Prostate gland (tissue), 2 donors: ENCODE data around the gene CD8B2. TPM values are rescaled to one million over a fixed set of nuclear protein-coding genes. Genes with fewer than 3 reads are reported as not detected.
"Not testable (repeated sequence)": the region's sequence is repeated elsewhere in the genome, so short reads cannot be mapped to it uniquely, and the experiment has no call there.

Experiments used
- DNase-seq: peaks from one replicate; pipeline ENCODE4 v3.0.0-alpha.2; 2019; ENCODE audit warnings: low spot score
- H3K27ac ChIP-seq, 2 donors: fragments of 200-600 bp; sonication (generic); 2 replicates each; pipeline ENCODE4 v1.5.1; 2017 to 2019
- H3K27me3 ChIP-seq: fragments of 200-600 bp; sonication (generic); replicated peaks from 2 replicates; pipeline ENCODE4 v1.5.1; 2019; ENCODE audit not compliant: insufficient read depth
- H3K36me3 ChIP-seq, 2 donors: fragments of 200-600 bp; sonication (generic); 1 replicate in 1 of 2; 2 replicates in 1 of 2; pipeline versions ENCODE4 v1.5.1 to v1.8.1; 2017 to 2019
- H3K4me1 ChIP-seq: fragments of 200-600 bp; sonication (generic); replicated peaks from 2 replicates; pipeline ENCODE4 v1.5.1; 2019
- H3K4me3 ChIP-seq, 2 donors: fragments of 200-600 bp; sonication (generic); 2 replicates each; pipeline ENCODE4 v1.5.1; 2017 to 2019
- H3K9me3 ChIP-seq: fragments of 200-600 bp; sonication (generic); 2 replicates; pipeline ENCODE4 v1.5.1; 2017
- WGBS: methylation state at CpG from one replicate; pipeline ENCODE4 v1.1.5; 2018; 5-methylcytosine and 5-hydroxymethylcytosine counted together
- intact Hi-C: fragments of 100-400 bp; cut with DNase I; formaldehyde crosslinking; loops from one replicate; pipeline ENCODE4 v1.14.2; 2022
- total RNA-seq, 2 donors: library from RNA; depleted of rRNA; stranded (reverse); fragments of >200 nt; gene quantifications; one replicate each; pipeline ENCODE4 v1.1.0, GENCODE V29; 2016

CD8B2 gene
- total RNA-seq, 2 donors from 2014 or later = 0.55 to 1.2 TPM

DNA sequence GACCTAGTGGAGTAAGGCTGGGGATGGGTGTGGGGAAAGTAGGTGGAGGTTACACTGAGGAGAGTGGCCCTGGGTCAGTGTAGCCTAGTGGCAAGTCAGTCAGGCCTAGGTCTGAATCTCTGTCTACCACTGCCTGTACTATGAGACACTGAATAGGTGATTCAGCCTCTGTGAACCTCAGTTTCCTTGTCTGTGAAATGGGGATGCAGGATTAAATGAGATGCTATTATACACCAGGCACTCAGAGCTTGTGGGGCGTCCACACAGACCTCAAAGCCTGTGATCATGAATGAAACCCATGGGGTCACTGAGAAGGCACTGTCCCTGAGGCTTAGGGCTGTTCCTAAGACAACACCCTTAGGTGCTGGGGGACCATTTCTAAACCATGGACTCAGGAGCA is 11.4 kb downstream of the CD8B2 start:
- H3K4me3 ChIP-seq, H3K36me3 ChIP-seq, H3K27ac ChIP-seq, intact Hi-C loops, DNase-seq, H3K4me1 ChIP-seq, H3K27me3 ChIP-seq, H3K9me3 ChIP-seq: not testable (repeated sequence)
- 100% methylated on average over 1 of the region's 1 CpG for WGBS

DNA sequence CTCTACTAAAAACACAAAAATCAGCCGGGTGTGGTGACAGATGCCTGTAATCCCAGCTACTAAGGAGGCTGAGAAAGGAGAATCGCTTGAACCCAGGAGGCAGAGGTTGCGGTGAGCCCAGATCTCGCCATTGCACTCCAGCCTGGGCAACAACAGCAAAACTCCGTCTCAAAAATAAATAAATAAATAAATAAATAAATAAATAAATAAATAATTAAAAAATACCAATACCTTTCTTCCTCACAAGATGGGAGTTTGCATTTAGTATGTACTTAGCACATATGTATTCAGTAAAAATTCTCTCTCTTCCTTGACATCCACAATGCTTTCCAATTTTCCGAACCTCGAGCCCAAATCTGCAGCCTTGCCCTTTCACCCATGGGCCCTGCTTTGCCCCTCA is 13.2 kb downstream of the CD8B2 start:
- H3K27me3 ChIP-seq, H3K4me3 ChIP-seq, intact Hi-C loops, H3K36me3 ChIP-seq, DNase-seq, H3K4me1 ChIP-seq, H3K9me3 ChIP-seq, H3K27ac ChIP-seq: not testable (repeated sequence)
- WGBS = 82% methylated on average over 7 of the region's 7 CpGs

DNA sequence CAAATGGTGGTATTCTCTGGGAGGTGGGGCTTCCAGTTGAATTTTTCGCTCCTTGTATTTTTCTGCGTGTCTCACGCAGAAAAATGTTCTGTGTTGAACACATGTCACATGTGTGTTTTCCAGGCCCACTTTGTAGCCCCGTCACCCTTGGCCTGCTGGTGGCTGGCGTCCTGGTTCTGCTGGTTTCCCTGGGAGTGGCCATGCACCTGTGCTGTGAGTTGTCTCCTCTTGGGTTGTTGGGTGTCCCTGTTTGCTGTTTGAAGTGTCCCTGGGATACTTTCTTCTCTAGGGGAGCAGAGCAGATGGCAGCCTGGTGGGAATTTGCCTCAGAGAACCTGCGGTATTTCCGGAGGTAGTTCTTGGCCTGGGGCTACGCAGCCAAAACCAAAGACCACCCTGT is 15.2 kb downstream of the CD8B2 start:
- H3K36me3 ChIP-seq, H3K4me3 ChIP-seq, intact Hi-C loops, H3K4me1 ChIP-seq, H3K27me3 ChIP-seq, H3K9me3 ChIP-seq, DNase-seq, H3K27ac ChIP-seq: not testable (repeated sequence)
- 90% methylated on average over 7 of the region's 8 CpGs for WGBS

- WGBS = 93% methylated on average over 10 of the region's 11 CpGs
- H3K36me3 ChIP-seq, H3K4me3 ChIP-seq, H3K27ac ChIP-seq, H3K4me1 ChIP-seq, DNase-seq, H3K9me3 ChIP-seq, intact Hi-C loops, H3K27me3 ChIP-seq: not testable (repeated sequence)
Measured at GRCh38 chr2:106504192-106504591, 17.0 kb downstream of the CD8B2 start.

GRCh38 chr2:106504787-106505186 is 17.6 kb downstream of the CD8B2 start:
- 90% methylated on average over 4 of the region's 4 CpGs for WGBS
- H3K4me1 ChIP-seq, H3K9me3 ChIP-seq, H3K27ac ChIP-seq, H3K36me3 ChIP-seq, H3K4me3 ChIP-seq, DNase-seq, H3K27me3 ChIP-seq, intact Hi-C loops: not testable (repeated sequence)

DNA sequence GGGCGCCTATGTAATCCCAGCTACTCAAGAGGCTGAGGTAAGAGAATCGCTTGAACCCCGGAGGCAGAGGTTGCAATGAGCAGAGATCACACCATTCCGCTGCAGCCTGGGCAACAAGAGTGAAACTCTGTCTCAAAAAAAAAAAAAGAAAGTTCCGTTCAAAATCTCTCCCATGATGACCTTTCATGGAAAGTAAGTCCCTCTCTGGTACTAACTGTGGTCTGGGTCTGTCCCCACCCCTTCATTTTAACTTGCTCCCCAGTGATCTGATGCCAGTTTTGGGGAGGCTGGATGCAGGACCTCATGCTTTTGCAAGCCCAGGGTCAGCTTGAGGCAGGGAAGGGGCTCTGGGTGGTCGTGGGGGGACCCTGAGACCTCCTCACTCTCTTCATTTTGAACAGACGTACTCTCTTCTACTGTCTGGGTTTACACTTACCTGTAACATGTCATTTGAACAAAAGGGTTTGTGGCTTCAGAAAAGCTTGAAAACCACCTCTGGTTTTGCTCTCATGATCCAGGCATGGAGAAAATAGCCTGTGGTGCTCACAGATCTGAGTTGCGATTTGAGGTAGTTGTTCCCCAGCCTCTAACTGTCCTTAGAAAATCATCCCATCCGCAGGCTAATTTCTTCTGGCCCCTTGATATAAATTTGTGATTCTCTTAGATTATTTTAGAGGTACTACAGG is 19.0 kb downstream of the CD8B2 start:
- WGBS = 89% methylated on average over 9 of the region's 9 CpGs
- H3K4me3 ChIP-seq, intact Hi-C loops, DNase-seq, H3K27ac ChIP-seq, H3K27me3 ChIP-seq, H3K9me3 ChIP-seq, H3K36me3 ChIP-seq, H3K4me1 ChIP-seq: not testable (repeated sequence)

GRCh38 chr2:106508660-106509373 is 21.7 kb downstream of the CD8B2 start:
- H3K9me3 ChIP-seq, H3K27ac ChIP-seq, intact Hi-C loops, H3K4me3 ChIP-seq, H3K27me3 ChIP-seq, DNase-seq, H3K4me1 ChIP-seq, H3K36me3 ChIP-seq: not testable (repeated sequence)
- 73% methylated on average over 9 of the region's 11 CpGs for WGBS

DNA sequence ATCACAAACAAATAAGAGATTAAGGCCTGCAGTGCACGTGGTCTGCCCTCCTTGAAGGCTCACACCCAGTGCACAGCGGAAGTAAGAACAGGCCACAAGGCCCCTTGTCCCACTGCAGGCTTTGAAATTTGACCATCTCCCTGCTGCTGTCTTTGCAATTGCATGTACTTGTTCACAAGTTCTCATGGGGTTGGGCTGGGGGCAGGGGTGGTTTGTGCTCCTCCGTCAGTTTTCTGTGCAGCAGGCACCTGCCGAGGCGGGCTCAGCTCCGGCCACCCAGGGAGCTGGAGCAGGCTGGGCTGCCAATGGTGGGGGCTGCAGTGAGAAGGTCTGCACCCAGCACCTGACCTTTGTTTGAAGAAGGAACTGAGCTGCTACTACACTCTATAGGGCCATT is 22.2 kb downstream of the CD8B2 start:
- 96% methylated on average over 6 of the region's 6 CpGs for WGBS

DNA sequence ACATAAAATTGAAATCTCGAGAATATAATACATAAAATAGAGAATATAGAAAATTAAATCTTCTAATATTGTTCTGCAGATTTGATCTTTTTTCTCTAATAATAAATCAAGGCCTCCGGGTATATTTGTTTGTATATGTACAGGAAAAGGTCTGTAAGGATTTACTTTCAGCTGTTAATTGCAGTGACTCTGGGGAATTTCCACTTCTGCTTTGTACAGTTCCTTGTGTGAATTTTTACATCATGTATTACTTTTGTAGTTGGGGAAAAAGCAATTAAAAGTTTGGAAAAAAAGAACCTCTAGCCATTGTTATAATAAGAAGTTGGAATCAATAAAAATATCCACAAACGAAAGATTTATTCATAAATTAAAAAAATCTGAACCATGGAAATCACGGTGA is 23.6 kb downstream of the CD8B2 start:
- 58% methylated on average over 4 of the region's 4 CpGs for WGBS
- H3K27me3 ChIP-seq, H3K27ac ChIP-seq, DNase-seq, intact Hi-C loops, H3K36me3 ChIP-seq, H3K9me3 ChIP-seq, H3K4me1 ChIP-seq, H3K4me3 ChIP-seq: not testable (repeated sequence)

More for the DNA sequence above, 22.2 kb downstream of the CD8B2 start:
- H3K4me1 ChIP-seq, H3K4me3 ChIP-seq, H3K36me3 ChIP-seq, H3K27me3 ChIP-seq, DNase-seq, intact Hi-C loops, H3K27ac ChIP-seq, H3K9me3 ChIP-seq: not testable (repeated sequence)

DNA sequence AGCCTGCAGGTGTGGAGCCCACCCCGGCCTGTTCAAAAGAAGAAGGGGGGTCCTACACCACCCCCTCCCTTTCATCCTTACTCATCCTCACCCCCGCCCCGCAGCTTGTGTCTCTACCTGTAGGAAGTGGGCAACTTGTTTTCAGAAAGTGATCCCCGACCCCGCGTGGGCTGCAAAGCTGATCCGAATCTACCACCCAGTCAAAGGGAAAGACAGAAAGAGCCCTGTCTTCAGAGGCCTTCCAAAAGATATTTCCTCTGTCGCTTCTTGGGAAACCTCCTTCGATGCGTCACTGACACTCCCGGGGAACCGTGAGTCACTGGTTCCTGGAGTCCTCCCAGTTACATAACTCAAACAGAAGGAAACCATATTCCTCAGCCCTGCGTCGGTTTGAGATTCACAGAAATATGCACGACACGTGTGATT is 24.3 kb downstream of the CD8B2 start:
- peak; percentile 19 for DNase-seq
- H3K4me3 ChIP-seq, intact Hi-C loops, H3K27me3 ChIP-seq, H3K36me3 ChIP-seq, H3K27ac ChIP-seq, H3K9me3 ChIP-seq, H3K4me1 ChIP-seq: not testable (repeated sequence)
- WGBS = 33% methylated on average over 11 of the region's 16 CpGs

- 76% methylated on average over 7 of the region's 7 CpGs for WGBS
- H3K4me1 ChIP-seq, intact Hi-C loops, DNase-seq, H3K4me3 ChIP-seq, H3K36me3 ChIP-seq, H3K27me3 ChIP-seq, H3K9me3 ChIP-seq, H3K27ac ChIP-seq: not testable (repeated sequence)
Measured at GRCh38 chr2:106511934-106512333, 24.8 kb downstream of the CD8B2 start.

DNA sequence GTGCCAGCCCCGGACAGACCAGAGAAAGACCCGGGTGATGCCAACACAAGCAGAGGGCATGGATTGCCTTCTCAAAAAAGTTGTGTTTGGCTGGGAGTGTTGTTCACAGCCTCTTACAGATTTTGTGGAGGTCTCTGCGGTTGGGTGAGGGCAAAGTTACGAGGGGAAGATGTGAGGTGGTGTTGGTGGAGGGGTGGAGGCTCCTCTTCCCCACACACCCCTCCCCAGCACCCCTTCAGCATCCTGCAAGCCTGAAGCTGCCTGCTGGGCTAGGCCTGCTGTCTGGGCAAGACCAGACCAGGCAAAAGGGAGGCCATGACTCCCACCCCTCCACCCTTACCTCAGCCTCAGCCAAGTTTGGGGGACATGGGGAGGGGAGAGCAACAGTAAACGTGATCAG is 26.2 kb downstream of the CD8B2 start:
- H3K36me3 ChIP-seq = not testable (repeated sequence)

DNA sequence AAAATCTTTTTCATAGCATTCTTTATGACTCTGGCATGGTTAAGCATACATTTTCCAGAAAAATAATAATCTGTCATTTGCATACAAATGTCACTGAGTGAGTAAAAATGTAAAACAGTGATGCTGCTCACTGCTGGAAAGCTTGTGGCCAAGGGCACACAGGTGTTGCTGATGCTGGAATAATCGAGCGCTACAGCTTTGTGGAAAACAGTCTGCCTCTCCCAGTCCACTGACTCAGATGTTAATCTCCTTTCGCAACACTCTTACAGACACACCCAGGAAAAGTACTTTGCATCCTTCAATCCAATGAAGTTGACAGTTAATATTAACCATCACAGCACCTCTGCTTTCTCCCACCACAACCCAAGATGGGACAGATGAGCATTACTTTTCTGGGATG is 27.7 kb downstream of the CD8B2 start:
- H3K27ac ChIP-seq, intact Hi-C loops, H3K27me3 ChIP-seq, H3K4me3 ChIP-seq, H3K9me3 ChIP-seq, DNase-seq, H3K36me3 ChIP-seq, H3K4me1 ChIP-seq: not testable (repeated sequence)
- WGBS = 81% methylated on average over 3 of the region's 3 CpGs

More for the DNA sequence above, 26.2 kb downstream of the CD8B2 start:
- H3K27me3 ChIP-seq, H3K4me3 ChIP-seq, H3K4me1 ChIP-seq, H3K9me3 ChIP-seq, intact Hi-C loops, H3K27ac ChIP-seq, DNase-seq: not testable (repeated sequence)
- WGBS = 67% methylated on average over 1 of the region's 5 CpGs
